HG03457 (cell line): ENCODE results near the gene LARP4.
A peak's percentile ranks its signal among the peaks of the same experiment; 100 is the strongest.
"Not testable (repeated sequence)": the region's sequence is repeated elsewhere in the genome, so short reads cannot be mapped to it uniquely, and the experiment has no call there.

Experiments
- ATAC-seq: cut with Tn5 transposase; IDR thresholded peaks from one replicate; pipeline ENCODE4 v1.9.1; 2021; ENCODE audit warnings: moderate number of reproducible peaks; ENCODE audit not compliant: unreplicated experiment

LARP4 gene

GRCh38 chr12:50467439-50467838 lies 66.8 kb downstream of the LARP4 start:
- ATAC-seq = no peak

DNA sequence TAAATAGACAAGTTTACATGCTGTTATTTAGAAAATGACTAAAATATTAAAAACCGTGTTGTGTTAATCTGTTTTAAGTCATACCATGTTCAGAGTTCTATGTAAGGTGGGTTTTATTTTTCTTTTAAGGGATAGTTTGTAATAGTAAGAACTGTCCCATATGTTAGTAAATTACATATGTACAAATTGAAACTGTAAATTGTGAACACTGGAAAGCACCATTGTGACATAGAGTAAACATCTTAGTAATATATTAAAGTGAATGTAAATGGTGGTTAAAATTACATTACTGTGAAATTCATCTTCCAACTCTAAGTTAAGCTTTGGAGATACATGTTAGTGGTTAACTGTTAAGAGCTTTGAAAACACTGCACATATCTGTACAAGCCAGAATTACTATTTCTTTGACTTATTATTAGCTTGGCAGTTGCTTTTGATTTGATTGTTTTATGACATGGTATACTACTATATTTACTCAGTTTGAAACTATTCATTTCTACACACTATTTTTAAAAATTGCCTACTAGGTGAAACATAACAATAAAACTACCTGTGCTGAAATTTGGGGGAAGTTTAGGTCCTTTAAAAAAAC lies 76.7 kb downstream of the LARP4 start:
- ATAC-seq = no peak

GRCh38 chr12:50482571-50482970 lies 81.9 kb downstream of the LARP4 start:
- no peak for ATAC-seq

DNA sequence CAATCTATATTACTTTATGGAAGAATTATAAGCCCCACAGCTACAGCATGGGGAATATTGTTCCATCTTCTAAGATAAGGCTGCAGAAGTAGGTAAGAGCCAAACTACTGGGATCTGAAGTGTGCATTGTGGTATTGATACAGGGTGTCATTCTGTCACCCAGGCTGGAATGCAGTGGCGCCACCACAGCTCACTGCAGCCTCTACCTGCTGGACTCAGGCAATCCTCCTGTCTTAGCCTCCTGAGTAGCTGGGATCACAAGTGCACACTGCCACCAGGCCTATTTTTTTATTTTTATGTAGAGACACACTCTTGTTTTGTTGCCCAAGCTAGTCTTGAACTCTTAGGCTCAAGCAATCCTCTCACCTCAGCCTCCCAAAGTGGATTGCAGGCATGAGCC lies 82.8 kb downstream of the LARP4 start:
- ATAC-seq = no peak

- no peak for ATAC-seq
Measured at GRCh38 chr12:50488801-50489200, 88.1 kb downstream of the LARP4 start.

DNA sequence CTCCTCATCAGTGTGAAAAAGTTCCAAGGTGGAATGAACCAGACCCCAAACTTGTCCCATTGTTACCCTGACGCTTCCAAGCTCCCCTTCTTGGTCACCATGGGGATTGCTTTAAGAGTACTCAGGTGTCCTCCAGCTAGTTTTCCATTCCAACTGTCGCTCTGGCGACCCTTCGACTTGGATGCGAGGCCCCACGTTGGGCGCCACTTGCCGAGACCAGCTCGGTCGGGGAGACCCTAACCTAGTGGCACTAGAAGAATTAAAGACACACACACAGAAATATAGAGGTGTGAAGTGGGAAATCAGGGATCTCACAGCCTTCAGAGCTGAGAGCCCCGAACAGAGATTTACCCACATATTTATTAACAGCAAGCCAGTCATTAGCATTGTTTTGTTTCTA lies 97.4 kb downstream of the LARP4 start:
- ATAC-seq = not testable (repeated sequence)

DNA sequence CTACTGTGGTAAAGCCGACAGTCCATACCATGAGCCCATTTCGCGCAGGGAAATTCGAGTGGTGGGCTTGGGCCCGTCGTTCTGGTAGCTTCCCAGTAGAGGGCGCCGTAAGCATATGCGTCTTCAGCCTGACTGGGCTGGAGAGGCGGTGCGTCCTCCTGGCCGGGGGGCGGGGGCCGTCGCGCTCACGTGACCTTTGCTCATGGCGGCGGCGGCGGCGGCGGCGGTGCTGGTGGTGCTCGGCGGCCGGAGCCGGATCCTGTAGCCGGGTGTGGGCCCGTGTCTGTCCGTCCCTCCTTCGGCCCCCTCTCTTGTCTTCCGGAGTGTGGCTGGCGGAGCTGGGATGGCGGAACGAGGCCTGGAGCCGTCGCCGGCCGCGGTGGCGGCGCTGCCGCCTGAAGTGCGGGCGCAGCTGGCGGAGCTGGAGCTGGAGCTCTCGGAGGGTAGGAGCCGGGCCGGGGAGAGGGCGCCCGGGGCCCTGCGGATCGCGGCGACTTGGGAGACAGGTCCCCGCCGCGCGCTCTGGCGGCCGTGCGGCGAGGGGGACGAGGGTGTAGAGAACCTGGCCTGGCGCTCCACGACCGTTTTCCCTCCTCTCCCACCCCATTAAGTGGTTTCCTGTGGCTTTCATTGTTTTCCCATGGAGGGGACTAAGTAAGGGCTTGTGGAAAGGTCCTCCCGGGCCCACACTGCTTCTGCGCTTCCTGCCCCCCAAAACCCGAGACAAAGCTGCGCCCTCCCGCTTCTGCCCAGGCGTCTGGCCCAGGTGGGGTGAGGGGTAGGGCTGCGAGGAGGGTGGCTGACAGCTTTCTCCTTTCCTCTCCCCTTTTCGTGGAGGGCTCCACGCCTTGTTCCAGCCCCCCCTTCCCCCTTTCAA lies 104.4 kb downstream of the LARP4 start, which contains the start of gene DIP2B:
Gene DIP2B (plus strand): TSS at position 188 of the 877 bp plus-strand sequence. CDS start 156 bp downstream, at position 344.
- peak; percentile 72 for ATAC-seq

GRCh38 chr12:50505675-50506530 lies 105.2 kb downstream of the LARP4 start:
- no peak for ATAC-seq

DNA sequence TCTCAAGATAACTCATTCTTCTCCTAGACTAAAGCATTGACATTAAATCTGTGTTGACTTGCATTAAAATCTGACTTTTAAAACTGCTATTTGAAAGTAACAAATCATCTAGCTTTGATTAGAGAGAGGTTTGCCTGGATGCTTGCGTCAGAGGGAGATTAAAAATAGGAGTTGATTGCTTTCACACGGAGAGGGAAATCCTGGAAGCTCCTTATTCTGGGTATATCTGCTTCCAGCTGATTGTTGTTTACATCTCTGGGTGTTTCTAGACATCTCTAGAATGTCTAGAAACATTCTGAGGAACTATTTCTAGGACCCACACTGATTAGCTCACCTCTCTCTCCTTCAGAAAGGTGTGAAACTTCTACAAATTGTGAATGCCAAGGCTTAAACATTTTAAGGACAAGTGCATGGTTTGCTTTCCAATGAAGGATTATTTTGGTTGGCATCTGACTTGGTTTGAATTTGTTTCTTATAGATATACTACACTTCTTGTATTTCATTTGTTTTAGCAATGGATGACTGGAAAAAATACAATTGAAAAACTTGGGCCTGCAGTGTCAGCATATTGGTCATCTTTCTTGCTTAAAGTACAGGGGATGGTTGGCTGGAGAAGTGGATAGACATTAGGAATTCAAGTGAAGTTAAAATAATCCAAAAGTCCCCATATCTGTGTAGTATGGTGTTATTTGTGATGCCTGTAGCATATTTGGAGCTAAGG lies 106.2 kb downstream of the LARP4 start:
- ATAC-seq = no peak

GRCh38 chr12:50507474-50507838 lies 106.8 kb downstream of the LARP4 start:
- no peak for ATAC-seq

DNA sequence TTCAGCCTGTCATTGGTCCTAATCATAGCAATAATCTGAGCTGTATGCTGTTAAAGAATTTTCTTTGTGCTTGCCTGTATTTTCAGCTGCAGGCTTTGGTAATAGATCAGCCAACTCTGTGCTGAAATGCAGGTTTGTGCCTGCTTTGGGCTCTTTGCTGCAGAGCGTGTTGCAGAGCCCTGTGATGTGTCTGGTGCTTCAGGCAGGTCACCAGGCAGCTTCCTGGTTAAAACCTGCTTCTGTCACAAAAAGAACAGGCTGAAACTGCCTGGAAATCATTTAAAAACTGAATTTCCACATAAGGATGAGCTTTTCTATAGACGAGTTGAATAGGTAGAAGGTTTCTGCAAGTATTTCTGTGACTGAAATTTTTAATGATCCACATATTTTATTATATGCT lies 107.2 kb downstream of the LARP4 start:
- ATAC-seq = no peak

DNA sequence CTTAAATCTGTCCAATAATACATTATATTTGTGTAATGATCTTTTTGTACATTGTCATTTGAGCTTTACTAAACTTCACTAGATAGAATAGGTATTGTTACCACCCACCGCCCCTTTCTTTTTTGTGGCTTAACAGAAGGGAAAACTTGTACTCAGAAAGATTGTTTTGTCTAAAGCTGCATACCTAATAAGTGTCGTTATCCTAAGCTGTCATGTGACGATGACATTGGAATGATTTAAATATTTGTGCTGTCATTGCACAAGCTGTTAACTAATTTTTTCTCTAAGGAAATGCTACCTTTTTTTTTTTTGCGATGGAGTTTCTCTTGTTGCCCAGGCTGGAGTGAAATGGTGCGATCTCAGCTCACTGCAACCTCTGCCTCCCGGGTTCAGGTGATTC lies 107.7 kb downstream of the LARP4 start:
- no peak for ATAC-seq

GRCh38 chr12:50508970-50509663 lies 108.4 kb downstream of the LARP4 start:
- no peak for ATAC-seq

DNA sequence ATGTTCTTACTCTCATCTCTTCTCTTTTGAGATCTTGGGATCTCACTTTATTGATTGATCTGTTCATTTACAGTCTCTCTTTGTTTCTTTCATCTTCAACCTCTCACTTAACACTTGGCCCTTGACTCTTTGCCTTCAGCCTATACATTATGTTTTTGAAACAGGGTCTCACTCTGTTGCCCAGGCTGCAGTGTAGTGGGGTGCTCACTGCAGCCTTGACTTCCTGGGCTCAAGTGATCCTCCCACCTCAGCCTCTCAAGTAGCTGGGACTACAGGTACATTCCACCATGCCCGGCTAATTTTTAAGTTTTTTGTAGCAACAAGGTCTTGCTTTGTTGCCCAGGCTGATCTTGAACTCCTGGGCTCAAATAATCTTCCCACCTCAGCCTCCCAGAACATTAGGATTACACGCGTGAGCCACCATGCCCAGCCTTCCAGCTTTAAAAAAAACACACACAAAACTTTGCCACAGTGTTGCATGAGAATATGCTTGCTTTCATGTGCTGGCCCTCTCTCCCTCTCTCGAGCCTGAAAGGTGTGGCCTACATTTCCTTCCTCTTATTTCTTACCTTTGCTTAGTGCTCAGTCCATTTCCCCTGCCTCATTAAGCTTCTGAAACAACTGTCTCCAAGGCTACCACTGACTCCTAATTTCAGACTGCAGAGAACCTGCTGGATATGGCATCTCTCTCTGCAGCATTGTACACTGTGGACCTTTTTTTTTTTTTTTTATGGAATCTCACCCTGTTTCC lies 114.0 kb downstream of the LARP4 start:
- ATAC-seq = no peak

DNA sequence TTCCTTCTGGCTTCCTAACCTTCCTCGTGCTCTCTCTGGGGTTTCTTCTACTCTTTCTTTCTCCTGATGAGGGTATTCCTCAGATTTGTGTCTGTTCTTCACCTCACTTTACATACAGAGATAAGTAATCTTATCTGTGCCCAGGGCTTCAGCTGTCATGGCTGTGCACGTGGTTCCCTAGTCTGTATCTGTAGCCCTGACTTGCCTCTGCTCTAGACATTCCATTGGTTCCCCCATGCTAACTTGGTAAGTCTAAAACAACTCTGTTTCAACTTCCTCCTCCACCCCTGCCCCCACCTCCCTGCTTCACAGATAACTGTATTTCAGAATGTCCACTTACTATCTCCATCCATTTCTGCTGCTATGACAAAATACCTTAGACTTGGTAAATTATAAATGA lies 114.9 kb downstream of the LARP4 start:
- no peak for ATAC-seq

- ATAC-seq = peak; percentile 46
Measured at GRCh38 chr12:50517421-50518048, 116.8 kb downstream of the LARP4 start.

DNA sequence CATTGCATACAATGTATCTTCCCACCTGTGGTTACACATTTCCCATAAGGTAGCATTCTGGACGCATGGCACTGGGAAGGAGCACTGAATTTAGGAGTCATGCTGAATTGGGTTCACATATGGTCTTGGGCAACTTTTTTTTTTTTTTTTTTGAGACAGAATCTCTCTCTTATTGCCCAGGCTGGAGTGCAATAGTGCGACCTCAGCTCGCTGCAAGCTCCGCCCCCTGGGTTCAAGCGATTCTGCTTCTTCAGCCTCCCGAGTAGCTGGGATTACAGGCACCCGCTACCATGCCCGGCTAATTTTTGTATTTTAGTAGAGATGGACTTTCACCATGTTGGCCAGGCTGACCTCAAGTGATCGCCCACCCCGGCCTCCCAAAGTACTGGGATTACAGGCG lies 117.4 kb downstream of the LARP4 start:
- no peak for ATAC-seq

DNA sequence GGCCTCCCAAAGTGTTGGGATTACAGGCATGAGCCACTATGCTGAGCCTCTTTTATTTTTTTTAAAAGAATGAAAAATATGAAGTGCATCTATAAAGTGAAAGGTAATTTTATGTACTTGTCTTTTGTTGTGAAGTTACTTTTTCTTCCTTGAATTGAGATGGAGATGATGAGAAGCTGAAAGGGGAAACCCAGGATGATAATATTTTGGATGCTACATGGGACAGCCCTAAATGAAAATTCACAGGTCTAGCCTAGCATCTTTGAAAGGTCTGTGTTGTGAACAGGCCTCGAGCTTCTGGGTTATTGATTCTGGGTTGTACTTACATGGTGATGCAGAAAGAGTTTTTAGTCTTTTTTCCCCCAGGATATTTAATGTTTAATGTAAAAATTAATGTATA lies 118.7 kb downstream of the LARP4 start:
- no peak for ATAC-seq
